ENCODE data around the gene KISS1. TPM values are rescaled to one million over a fixed set of nuclear protein-coding genes. Genes with fewer than 3 reads are reported as not detected.

KISS1 gene
- total and polyA plus RNA-seq, 8 donors, result 0.69 to 5.2 (median 4.0) TPM; not detected in 4

DNA sequence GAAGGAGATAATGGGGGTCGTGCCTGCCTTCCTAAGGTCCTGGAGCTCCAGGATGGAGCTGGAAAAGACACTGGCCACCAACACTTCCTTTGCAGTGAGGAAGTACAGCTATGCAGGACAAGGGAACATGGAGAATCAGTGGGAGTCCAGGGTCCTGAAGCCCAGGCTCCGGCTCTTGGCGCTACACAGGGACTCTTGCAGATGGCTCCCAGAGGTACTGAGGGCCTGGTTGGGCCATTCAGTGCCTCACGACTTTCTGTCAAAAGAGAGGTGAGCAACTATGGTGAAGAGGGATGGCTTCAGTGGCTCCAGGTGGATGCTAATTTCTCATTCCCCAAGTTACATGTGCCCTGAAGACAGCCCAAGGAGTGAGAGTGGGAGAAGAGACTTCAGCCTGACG, 42.6 kb downstream of the KISS1 start:
- TF ChIP-seq, protein P1, sequence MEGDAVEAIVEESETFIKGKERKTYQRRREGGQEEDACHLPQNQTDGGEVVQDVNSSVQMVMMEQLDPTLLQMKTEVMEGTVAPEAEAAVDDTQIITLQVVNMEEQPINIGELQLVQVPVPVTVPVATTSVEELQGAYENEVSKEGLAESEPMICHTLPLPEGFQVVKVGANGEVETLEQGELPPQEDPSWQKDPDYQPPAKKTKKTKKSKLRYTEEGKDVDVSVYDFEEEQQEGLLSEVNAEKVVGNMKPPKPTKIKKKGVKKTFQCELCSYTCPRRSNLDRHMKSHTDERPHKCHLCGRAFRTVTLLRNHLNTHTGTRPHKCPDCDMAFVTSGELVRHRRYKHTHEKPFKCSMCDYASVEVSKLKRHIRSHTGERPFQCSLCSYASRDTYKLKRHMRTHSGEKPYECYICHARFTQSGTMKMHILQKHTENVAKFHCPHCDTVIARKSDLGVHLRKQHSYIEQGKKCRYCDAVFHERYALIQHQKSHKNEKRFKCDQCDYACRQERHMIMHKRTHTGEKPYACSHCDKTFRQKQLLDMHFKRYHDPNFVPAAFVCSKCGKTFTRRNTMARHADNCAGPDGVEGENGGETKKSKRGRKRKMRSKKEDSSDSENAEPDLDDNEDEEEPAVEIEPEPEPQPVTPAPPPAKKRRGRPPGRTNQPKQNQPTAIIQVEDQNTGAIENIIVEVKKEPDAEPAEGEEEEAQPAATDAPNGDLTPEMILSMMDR (IDR thresholded peaks at IDR 0.05), result no peak
- Histone ChIP-seq H3K4me1 (no peaks in the 10 kb centered on the region), H3K27ac (no peak overlapping the region), H3K36me3 (no peaks in the 10 kb centered on the region), H3K27me3 (no peaks in the 10 kb centered on the region), H3K9me3 (no peaks in the 10 kb centered on the region), H3K4me3 (no peak overlapping the region)
- FAIRE-seq (no peak), DNase-seq (no peak), ATAC-seq (no peak)
- WGBS, 2 donors, result 86 to 93% methylated on average over 5 of the region's 5 CpGs
- intact Hi-C loops (cut with DNase I), result no loop called here

DNA sequence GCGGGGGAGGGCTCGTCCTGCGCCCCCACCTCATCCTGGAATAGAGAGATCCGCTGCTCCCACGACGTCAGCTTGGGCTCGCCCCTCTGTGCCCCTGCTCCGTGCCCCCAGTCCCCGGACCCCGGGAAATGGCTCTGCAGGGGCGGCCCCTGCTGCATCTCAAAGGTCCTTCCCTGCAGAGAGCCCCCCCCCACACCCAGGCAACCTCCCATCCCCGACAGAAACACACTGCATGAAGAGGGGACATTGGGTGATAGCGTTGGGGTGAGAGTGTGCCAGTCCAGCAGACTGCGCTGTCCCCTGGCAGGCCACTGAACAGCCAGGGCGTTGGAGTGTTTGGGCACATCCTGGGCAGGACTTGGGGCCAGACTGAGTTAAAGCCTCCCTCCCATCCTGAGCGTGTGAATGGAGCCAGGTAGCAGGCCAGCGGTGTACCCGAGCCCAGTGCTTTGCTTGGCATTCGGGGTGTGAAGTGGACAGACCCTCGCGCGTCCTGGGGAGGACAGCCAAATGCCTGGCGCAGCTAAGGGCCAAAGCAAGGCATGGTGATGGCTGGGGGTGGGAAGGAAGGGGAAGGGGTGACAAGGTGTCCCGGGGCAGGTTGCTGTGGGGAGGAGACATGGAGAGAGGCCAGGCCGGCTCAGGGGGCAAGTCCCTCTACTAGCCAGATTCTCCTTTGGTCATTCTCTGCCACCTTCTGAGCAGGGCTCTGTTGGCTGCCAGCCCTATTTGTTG, 43.8 kb downstream of the KISS1 start:
- H3K27ac ChIP-seq, result no peak overlapping the region
- intact Hi-C loops (cut with DNase I), result no loop called here
- WGBS, 2 donors, result 38 to 39% methylated on average over 24 to 25 of the region's 25 CpGs
- H3K36me3 ChIP-seq, result no peaks in the 10 kb centered on the region
- TF ChIP-seq, protein P1 (IDR thresholded peaks at IDR 0.05), result no peak
- FAIRE-seq, result no peak
- ATAC-seq, result peak; percentile 5 to 41 (median 16)
- no peaks in the 10 kb centered on the region for H3K4me1 ChIP-seq
- DNase-seq, result peak in 4 of 6 donors; percentile 20 to 77 (median 32)
- no peaks in the 10 kb centered on the region for H3K27me3 ChIP-seq
- peak overlapping the region; percentile 57 to 84 (median 76) for H3K4me3 ChIP-seq
- H3K9me3 ChIP-seq, result no peaks in the 10 kb centered on the region

DNA sequence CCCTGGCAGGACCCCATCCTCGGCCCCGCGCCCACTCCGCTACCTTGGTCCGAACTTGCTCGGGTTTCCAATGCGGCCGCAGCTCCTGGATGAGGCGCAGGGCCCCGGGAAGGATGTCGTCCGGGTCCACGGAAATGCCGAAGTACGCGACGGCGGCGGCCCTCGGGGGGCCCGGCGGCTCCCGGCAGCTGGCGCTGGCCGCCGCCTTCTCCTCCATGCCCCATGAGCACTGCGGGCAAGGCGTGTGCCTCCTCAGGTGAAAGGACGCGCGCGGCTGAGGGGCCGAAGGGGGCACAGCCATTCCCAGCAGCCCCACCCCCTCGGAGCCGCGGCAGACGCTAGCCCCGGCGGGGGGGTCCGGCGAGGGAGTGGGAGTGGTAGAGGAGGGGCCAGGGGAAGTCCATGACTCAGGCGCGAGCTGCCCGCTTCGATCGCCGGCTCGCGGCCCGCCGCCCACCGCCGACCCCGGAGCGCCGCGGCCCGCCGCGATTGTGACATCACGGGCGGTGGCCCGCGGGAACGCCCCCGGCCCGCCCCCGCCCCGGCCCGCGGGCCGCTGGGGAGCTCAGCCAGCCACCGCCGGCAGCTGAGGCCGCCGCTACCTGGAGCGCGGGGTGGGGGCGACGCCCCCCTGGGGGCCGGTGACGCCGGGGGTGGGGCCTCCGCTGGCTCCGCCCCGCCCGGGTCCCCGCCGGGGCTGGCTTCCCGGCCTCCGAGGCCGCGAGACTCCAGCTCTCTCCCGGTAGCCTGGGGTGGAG, 44.6 kb downstream of the KISS1 start, which contains the start of gene ETNK2:
Gene ETNK2, minus strand, starts transcription at position 493 of the 758 bp plus-strand sequence. Its CDS starts 192 bp downstream, at position 301.
- Histone ChIP-seq H3K27me3 (no peaks in the 10 kb centered on the region), H3K4me1 (no peaks in the 10 kb centered on the region), H3K9me3 (no peaks in the 10 kb centered on the region), H3K36me3 (no peaks in the 10 kb centered on the region), H3K4me3 (peak within 1 kb of the TSS; percentile 57 to 84 (median 76)), H3K27ac (peak within 1 kb of the TSS in 3 of 4 donors; percentile 31 to 69 (median 48))
- 0 to 1% methylated on average over 32 to 94 of the region's 94 CpGs for WGBS, 2 donors
- no peak for FAIRE-seq
- peak; percentile 68 to 86 (median 82) for ATAC-seq
- DNase-seq, result peak; percentile 64 to 87 (median 74)
- intact Hi-C loops (cut with DNase I), result no loop called here
- TF ChIP-seq, protein P1 (IDR thresholded peaks at IDR 0.05), result no peak

DNA sequence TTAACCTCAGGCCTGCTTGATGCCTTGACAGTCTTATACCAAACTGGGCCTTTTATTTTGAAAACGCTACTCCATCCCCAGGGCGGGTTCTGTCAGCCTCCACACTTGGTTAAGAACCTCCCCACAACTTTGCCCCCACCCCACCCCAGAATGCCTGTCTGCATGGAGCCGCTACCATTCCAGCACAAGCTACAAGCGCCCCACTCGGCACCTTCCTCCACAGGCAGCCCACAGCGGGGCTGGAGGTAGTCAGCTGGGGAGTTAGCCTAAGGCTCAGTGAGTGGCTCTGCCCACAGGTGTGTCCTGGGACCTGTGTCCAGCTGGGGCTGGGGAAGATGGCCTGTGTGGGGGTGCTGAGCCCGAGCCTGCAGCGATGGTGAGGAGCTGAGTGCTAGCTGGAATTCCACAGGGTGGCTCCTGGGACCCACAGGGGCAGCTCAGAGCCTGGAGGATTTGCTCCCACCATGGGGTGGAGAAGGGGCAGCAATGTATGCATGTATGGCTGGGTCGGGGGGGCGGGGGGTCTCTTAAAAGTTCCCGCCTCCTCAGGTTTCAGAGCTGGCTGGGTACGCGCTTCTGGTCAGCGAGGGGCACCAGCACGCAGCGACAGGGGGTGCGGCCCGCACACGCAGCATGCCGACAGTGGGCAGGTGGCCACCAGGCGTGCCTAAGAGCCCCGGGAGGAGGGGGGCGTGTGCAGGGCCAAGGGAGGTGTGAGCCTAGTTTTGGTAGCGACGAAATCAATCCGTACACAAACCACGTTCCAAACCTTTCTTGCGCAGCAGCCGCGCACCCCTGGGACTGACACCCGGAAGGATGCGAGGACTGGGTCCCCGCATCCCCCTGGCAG, 45.4 kb downstream of the KISS1 start:
- ATAC-seq (peak; percentile 29 to 46 (median 37)), FAIRE-seq (no peak), DNase-seq (peak in 5 of 6 donors; percentile 30 to 79 (median 37))
- Histone ChIP-seq H3K4me1 (no peaks in the 10 kb centered on the region), H3K9me3 (no peaks in the 10 kb centered on the region), H3K27ac (peak overlapping the region in 3 of 4 donors; percentile 31 to 69 (median 48)), H3K36me3 (no peaks in the 10 kb centered on the region), H3K4me3 (peak overlapping the region; percentile 57 to 84 (median 76)), H3K27me3 (no peaks in the 10 kb centered on the region)
- TF ChIP-seq, protein P1 (IDR thresholded peaks at IDR 0.05), result no peak
- 30 to 35% methylated on average over 29 to 33 of the region's 33 CpGs for WGBS, 2 donors
- intact Hi-C loops (cut with DNase I), result no loop called here

All from pancreas (tissue), 10 donors.